RWPE1 (cell line): Measurements from ENCODE around the gene CD59.

Experiments
- CTCF ChIA-PET: fragments of 350-600 bp; sonication (Branson Sonifier 250); formaldehyde crosslinking; extraction: SDS; loops from one replicate; lab custom pipeline; 2021; lab: Yijun Ruan, JAX
- POLR2A ChIA-PET: fragments of 400-600 bp; formaldehyde crosslinking; extraction: SDS; loops from one replicate; lab custom pipeline; 2020; ENCODE audit warnings: antibody characterized with exemption; ENCODE audit not compliant: low non-redundant PET; lab: Yijun Ruan, JAX
- DNase-seq: peaks from one replicate; pipeline ENCODE4 v3.0.0; 2012; ENCODE audit warnings: low spot score
- H3K27ac ChIP-seq: fragments of 450-650 bp; 2 replicates; pipeline ENCODE4 v1.5.1; 2017
- TF ChIP-seq, protein P1 (sequence below): fragments of 450-650 bp; conservative IDR thresholded peaks from 2 replicates; pipeline ENCODE4 v1.5.1; 2017; ENCODE audit warnings: low read depth, mild to moderate bottlenecking

CD59 gene

DNA sequence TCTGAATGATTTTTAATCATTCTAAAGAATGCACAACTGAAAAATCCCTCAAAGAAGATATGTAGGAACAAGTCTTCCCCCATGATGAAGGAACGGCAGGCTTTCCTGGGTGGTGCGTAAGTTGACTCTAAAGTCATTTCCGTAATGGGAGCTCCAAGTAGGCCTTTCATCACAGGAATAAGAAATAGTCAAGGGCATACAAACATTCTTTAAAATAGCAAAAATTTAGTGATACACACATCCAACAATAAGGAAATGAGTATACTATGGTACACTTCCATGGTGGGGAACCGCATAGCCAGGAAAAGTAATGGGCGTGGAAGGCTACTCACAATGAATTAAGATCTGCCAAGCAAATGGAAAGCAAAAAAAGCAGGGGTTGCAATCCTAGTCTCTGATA, 10.7 kb downstream of the CD59 start:
- POLR2A ChIA-PET, result no interaction called here
- DNase-seq, result no peak
- TF ChIP-seq, protein P1, sequence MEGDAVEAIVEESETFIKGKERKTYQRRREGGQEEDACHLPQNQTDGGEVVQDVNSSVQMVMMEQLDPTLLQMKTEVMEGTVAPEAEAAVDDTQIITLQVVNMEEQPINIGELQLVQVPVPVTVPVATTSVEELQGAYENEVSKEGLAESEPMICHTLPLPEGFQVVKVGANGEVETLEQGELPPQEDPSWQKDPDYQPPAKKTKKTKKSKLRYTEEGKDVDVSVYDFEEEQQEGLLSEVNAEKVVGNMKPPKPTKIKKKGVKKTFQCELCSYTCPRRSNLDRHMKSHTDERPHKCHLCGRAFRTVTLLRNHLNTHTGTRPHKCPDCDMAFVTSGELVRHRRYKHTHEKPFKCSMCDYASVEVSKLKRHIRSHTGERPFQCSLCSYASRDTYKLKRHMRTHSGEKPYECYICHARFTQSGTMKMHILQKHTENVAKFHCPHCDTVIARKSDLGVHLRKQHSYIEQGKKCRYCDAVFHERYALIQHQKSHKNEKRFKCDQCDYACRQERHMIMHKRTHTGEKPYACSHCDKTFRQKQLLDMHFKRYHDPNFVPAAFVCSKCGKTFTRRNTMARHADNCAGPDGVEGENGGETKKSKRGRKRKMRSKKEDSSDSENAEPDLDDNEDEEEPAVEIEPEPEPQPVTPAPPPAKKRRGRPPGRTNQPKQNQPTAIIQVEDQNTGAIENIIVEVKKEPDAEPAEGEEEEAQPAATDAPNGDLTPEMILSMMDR, result no peak
- no peak overlapping the region for H3K27ac ChIP-seq
- CTCF ChIA-PET, result no interaction called here

DNA sequence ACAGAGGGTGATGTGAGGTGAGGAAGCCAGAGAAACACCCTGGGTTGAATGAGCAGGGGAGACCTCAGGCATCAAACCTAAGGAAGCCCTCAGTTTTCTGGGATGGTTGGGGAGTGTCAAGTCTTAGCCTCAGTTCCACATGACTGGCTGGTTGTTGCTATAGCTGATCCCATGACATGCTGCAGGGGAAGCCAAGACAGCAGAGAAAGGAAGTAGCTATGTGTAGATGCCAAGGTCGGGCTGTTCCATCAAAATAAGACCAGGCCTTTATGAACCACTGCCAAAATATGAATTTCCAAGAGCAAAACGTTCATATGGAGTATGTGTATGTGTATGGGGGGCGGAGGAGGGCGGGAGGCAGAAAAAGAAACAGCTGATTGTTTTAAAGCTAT, 11.6 kb downstream of the CD59 start:
- POLR2A ChIA-PET, result no interaction called here
- DNase-seq, result no peak
- H3K27ac ChIP-seq, result peak overlapping the region; percentile 89
- TF ChIP-seq, protein P1, result no peak
- CTCF ChIA-PET, result interaction anchor here (1.5 kb wide), 1 partner anchor 10 kb away, joined by 3 read pairs; no protein-coding TSS in a partner anchor

DNA sequence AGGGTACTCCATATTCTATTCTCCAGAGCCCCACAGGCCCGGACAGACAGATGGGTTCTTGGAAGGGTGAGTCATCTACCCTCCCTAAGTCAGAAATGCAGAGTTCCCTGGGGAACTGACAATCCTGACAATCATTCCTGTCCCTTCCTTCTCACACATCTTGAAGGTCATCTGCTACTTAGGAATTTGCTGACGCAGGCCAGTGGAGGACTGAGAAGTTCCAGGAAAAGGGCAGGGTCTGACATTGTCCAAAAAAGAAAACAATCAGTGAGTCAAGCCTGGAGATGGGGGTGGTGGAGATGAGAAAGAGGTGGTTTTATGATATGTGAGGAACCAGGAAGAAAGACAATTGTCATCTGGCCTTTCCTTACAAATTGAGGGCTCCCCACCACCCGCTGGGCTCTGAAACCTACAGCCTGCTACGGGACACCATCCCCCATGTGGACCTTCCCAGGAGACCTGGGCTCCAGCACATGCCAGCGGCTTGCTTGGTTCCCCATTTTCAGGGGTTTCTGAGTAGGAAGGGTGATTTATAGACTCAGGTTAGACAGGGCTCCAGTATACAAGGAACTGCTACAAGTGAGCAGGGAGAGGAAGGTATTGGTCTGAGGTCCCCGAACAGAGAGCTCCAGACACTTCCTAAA, 12.9 kb downstream of the CD59 start:
- peak; percentile 68 for DNase-seq
- TF ChIP-seq, protein P1, result no peak
- H3K27ac ChIP-seq, result peak overlapping the region; percentile 89
- ChIA-PET CTCF (interaction anchor here (1.5 kb wide), 1 partner anchor 11 kb away, joined by 3 read pairs; no protein-coding TSS in a partner anchor), POLR2A (no interaction called here)

DNA sequence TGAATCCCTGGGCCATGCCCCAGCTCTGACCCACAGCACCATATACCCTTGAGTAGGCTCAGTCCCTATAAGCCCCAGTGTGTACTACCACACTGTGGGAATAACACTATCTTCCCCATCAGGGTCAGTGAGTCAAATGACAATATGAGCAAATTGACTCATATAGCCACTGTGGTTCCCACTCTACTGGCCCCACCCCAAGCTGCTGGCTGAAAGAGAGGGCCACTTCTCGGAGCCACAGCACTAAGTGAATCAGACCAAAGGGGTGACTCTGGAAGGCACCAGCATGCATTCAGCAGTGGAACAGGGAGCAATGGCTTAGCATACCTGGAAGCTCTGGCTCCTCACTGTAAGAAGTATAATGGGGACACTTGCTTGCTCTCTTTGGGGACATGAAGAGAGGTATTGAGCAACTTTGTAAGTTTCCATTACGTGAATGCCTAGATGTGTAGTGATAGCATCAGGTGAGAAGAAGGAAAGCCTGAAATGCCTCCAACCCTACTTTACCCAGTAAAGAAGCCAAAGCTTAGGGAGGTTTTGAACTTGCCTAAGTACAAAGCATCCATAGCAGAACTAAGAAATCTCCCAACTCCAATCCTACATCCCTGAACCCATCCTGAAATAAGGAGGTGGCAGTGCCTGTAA, 13.5 kb downstream of the CD59 start:
- TF ChIP-seq, protein P1, result no peak
- no peak for DNase-seq
- POLR2A ChIA-PET, result no interaction called here
- CTCF ChIA-PET, result no interaction called here
- peak overlapping the region; percentile 89 for H3K27ac ChIP-seq

DNA sequence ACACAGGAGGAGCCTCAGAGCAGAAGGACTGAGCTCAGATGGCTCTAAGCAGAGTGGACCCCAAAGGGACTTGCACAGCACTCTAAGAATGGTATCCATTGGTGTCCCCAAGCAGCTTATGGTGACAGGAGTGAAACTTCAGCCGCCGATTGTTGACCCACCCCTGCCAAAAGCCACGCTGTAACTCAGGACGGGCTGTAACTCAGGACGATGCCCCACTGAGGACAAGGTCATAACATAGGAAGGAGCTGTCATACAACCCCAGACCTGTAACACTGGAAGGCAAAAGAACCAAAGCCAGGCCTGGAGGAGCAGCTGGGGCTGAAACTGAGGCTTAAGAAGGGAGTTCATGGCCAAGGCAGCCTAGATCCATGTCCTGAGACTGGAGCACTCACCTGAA, 14.2 kb downstream of the CD59 start:
- CTCF ChIA-PET, result no interaction called here
- POLR2A ChIA-PET, result no interaction called here
- TF ChIP-seq, protein P1, result no peak

DNA sequence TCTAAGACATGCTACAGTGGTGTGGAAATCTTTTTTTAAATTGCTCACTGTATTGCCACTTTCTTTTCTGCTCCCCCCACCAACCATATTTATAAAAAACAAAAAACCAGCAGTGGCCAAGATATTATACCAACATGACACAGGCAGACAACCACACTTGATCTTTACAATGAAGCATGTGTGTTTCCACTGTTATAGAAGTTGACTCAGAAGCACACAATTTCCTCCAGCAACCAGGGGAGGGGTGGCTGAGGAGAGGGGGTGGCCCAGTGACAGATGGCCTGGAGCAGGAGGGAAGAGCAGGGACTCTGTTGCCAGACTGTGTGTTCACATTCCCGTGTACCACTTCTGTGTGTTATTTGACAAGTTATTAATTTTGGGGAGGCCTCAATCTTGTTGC, 14.8 kb downstream of the CD59 start:
- POLR2A ChIA-PET, result no interaction called here
- CTCF ChIA-PET, result no interaction called here
- peak overlapping the region; percentile 89 for H3K27ac ChIP-seq
- TF ChIP-seq, protein P1, result no peak
- DNase-seq, result no peak

More for the DNA sequence above, 14.2 kb downstream of the CD59 start:
- DNase-seq, result no peak
- H3K27ac ChIP-seq, result peak overlapping the region; percentile 89
